Parathyroid adenoma (tissue), 2 donors: ENCODE measurements around the gene CACNA1C.

Source experiments
- H2AFZ ChIP-seq: fragments of 300-600 bp; sonication (generic); one replicate; pipeline ENCODE4 v1.7.0; 2017; ENCODE audit warnings: antibody characterized with exemption, mild to moderate bottlenecking
- H3K27ac ChIP-seq: fragments of 300-600 bp; sonication (generic); one replicate; pipeline ENCODE4 v1.7.0; 2017
- H3K27me3 ChIP-seq: fragments of 300-600 bp; sonication (generic); one replicate; pipeline ENCODE4 v1.7.0; 2017; ENCODE audit warnings: low read length; ENCODE audit not compliant: control insufficient read depth, insufficient read depth
- H3K36me3 ChIP-seq: fragments of 300-600 bp; sonication (generic); one replicate; pipeline ENCODE4 v1.7.0; 2017; ENCODE audit warnings: low read length; ENCODE audit not compliant: control insufficient read depth, insufficient read depth
- H3K4me1 ChIP-seq: fragments of 300-600 bp; sonication (generic); one replicate; pipeline ENCODE4 v1.7.0; 2017; ENCODE audit warnings: control low read depth
- H3K4me2 ChIP-seq: fragments of 300-600 bp; sonication (generic); one replicate; pipeline ENCODE4 v1.7.0; 2017; ENCODE audit warnings: low read length
- H3K4me3 ChIP-seq: fragments of 300-600 bp; sonication (generic); one replicate; pipeline ENCODE4 v1.7.0; 2017; ENCODE audit warnings: low read depth, low read length
- H3K79me2 ChIP-seq: fragments of 300-600 bp; sonication (generic); one replicate; pipeline ENCODE4 v1.7.0; 2017; ENCODE audit warnings: control low read depth
- H3K9ac ChIP-seq: fragments of 300-600 bp; sonication (generic); one replicate; pipeline ENCODE4 v1.7.0; 2017; ENCODE audit warnings: mild to moderate bottlenecking
- H3K9me3 ChIP-seq: fragments of 300-600 bp; sonication (generic); one replicate; pipeline ENCODE4 v1.7.0; 2017; ENCODE audit warnings: low read length; ENCODE audit not compliant: control insufficient read depth
- CTCF ChIP-seq: fragments of 300-600 bp; sonication (generic); IDR thresholded peaks from one replicate; pipeline ENCODE4 v1.7.0; 2017; ENCODE audit warnings: antibody characterized with exemption, mild to moderate bottlenecking
- donor health status: primary hyperparathyroidism.

Gene CACNA1C

GRCh38 chr12:2335109-2335508, 282.3 kb downstream of the CACNA1C start:
- Histone ChIP-seq H3K27ac (no peak overlapping the region), H3K4me2 (no peak overlapping the region), H3K9me3 (no peaks in the 10 kb centered on the region), H2AFZ (no peak overlapping the region), H3K36me3 (no peaks in the 10 kb centered on the region), H3K27me3 (no peaks in the 10 kb centered on the region), H3K4me1 (no peaks in the 10 kb centered on the region), H3K79me2 (no peaks in the 10 kb centered on the region), H3K4me3 (no peak overlapping the region), H3K9ac (no peak overlapping the region)
- no peak for TF ChIP-seq CTCF

GRCh38 chr12:2335513-2335912, 282.7 kb downstream of the CACNA1C start:
- no peak overlapping the region for H3K9ac ChIP-seq
- no peak overlapping the region for H3K4me2 ChIP-seq
- H3K4me3 ChIP-seq = no peak overlapping the region
- no peaks in the 10 kb centered on the region for H3K27me3 ChIP-seq
- H3K27ac ChIP-seq = no peak overlapping the region
- TF ChIP-seq CTCF = no peak
- no peak overlapping the region for H2AFZ ChIP-seq
- no peaks in the 10 kb centered on the region for H3K36me3 ChIP-seq
- no peaks in the 10 kb centered on the region for H3K4me1 ChIP-seq
- no peaks in the 10 kb centered on the region for H3K79me2 ChIP-seq
- no peaks in the 10 kb centered on the region for H3K9me3 ChIP-seq

- no peak for TF ChIP-seq CTCF
These were observed 283.1 kb downstream of the CACNA1C start for GRCh38 chr12:2335916-2336315.

GRCh38 chr12:2336409-2336829, 283.6 kb downstream of the CACNA1C start:
- Histone ChIP-seq H3K9ac (no peak overlapping the region), H2AFZ (no peak overlapping the region), H3K27me3 (no peaks in the 10 kb centered on the region), H3K4me2 (no peak overlapping the region), H3K36me3 (no peaks in the 10 kb centered on the region), H3K79me2 (no peaks in the 10 kb centered on the region), H3K4me3 (no peak overlapping the region), H3K4me1 (no peaks in the 10 kb centered on the region), H3K27ac (no peak overlapping the region), H3K9me3 (no peaks in the 10 kb centered on the region)
- no peak for TF ChIP-seq CTCF

More at GRCh38 chr12:2335916-2336315, 283.1 kb downstream of the CACNA1C start:
- H3K4me3 ChIP-seq = no peak overlapping the region
- H2AFZ ChIP-seq = no peak overlapping the region
- H3K9ac ChIP-seq = no peak overlapping the region
- H3K27ac ChIP-seq = no peak overlapping the region
- H3K4me1 ChIP-seq = no peaks in the 10 kb centered on the region
- no peak overlapping the region for H3K4me2 ChIP-seq
- no peaks in the 10 kb centered on the region for H3K9me3 ChIP-seq
- no peaks in the 10 kb centered on the region for H3K27me3 ChIP-seq
- no peaks in the 10 kb centered on the region for H3K36me3 ChIP-seq
- no peaks in the 10 kb centered on the region for H3K79me2 ChIP-seq
